Measurements from ENCODE around the gene NDEL1.

Gene NDEL1

DNA sequence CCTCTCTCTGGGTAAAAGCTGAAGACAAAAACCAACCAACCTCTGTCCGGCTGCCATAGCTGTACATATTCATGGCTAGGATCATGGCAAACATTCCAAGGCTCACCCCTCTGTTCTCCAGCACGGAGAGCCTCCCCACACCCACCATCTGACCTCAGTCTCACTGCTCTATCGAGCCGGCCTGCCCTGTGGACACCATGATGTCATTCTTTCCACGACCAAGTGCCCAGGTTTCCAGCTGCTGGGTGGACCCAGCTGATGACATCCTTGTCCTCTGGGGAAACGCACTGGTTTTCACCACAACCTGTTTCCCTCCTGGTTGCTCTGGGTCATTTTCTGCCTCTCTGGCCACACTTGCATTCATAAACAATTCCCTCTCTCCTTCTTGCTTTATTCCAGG lies 67.7 kb downstream of the NDEL1 start:
- H3K4me3 ChIP-seq (ENCODE audit: low read depth, low read length), result no peak overlapping the region
- DNase-seq (ENCODE audit: low read depth), result no peak
- TF ChIP-seq CTCF (IDR thresholded peaks at IDR 0.05; ENCODE audit: low read depth, low read length, missing control alignments), result no peak

GRCh38 chr17:8503807-8504206 lies 68.1 kb downstream of the NDEL1 start:
- DNase-seq (ENCODE audit: low read depth), result no peak
- no peak overlapping the region for H3K4me3 ChIP-seq (ENCODE audit: low read depth, low read length)
- no peak for TF ChIP-seq CTCF (IDR thresholded peaks at IDR 0.05; ENCODE audit: low read depth, low read length, missing control alignments)

DNA sequence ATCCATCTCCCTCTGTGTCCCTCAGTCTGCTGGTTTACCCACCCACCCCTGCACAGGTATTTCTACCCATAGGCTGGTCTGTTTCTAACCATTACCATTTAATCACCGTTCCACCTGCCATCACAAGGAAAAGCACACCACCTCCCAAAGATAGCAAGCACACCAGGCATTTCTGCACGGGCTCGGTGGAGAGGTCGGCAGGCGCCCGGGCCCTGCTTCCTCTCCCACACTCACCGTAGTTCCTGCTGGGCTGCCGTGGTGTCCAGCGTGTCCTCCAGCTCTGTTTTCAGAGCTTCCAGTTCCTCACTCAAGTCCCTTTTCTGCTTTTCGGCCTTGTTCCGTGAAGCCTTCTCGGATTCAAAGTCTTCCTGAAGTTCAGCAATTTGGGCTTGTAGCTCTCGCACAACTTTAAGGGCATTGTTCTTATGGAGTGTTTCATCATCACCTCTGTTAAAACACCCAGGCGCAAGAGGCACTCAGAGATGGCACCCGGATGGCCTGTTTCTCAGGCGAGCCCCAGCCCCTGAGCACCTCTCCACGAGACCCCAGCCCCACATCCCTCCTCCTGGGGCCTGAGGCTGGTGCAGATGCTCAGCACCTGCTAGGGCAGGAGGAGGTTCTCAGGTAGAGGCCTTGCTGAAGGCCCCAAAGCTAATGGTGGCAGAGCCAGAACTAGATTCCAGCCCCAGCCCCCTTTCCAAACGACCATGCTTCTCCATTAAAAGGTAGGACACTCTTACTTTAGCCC lies 69.0 kb downstream of the NDEL1 start:
- no peak for DNase-seq (ENCODE audit: low read depth)
- no peak for TF ChIP-seq CTCF (IDR thresholded peaks at IDR 0.05; ENCODE audit: low read depth, low read length, missing control alignments)
- no peak overlapping the region for H3K4me3 ChIP-seq (ENCODE audit: low read depth, low read length)

DNA sequence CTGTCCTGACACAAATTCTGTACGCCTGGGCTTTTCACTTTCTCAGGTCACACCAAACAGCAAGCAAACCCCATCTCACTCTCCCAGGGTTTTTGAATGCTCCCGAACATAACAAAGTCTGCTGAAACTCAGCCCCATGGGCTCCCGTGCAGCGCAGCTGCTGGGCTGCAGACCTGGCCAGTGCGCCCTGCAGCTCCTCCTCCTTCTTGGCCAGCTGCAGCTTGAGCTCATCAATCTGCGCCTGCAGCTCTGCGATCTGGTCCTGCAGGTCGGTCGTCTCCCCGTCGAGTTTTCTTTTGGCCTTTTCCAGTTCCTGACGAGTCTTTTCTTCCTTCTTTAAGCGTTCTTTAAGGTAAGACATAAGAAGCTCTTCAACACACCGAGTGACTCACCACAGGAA lies 70.5 kb downstream of the NDEL1 start:
- TF ChIP-seq CTCF (IDR thresholded peaks at IDR 0.05; ENCODE audit: low read depth, low read length, missing control alignments), result no peak
- DNase-seq (ENCODE audit: low read depth), result no peak
- H3K4me3 ChIP-seq (ENCODE audit: low read depth, low read length), result no peak overlapping the region

GRCh38 chr17:8514801-8515200 lies 79.1 kb downstream of the NDEL1 start:
- no peak for TF ChIP-seq CTCF (IDR thresholded peaks at IDR 0.05; ENCODE audit: low read depth, low read length, missing control alignments)
- no peak overlapping the region for H3K4me3 ChIP-seq (ENCODE audit: low read depth, low read length)
- DNase-seq (ENCODE audit: low read depth), result no peak
